Inferior parietal cortex (tissue), 1 donor: ENCODE data around the gene PSMC5.
"Not testable (repeated sequence)": the region's sequence is repeated elsewhere in the genome, so short reads cannot be mapped to it uniquely, and the experiment has no call there.

ENCODE experiments used
- DNase-seq: peaks from one replicate; pipeline ENCODE4 v3.0.0-alpha.2; 2016; ENCODE audit errors: extremely low spot score

Gene PSMC5

GRCh38 chr17:63838631-63839171 lies 11.5 kb downstream of the PSMC5 start:
- peak; percentile 81 for DNase-seq

- DNase-seq, result peak; percentile 34
Measured at GRCh38 chr17:63840591-63841349, 13.5 kb downstream of the PSMC5 start.

GRCh38 chr17:63841350-63842172 lies 14.3 kb downstream of the PSMC5 start:
- peak; percentile 48 for DNase-seq

GRCh38 chr17:63842173-63842539 lies 14.9 kb downstream of the PSMC5 start:
- DNase-seq, result no peak

GRCh38 chr17:63842540-63843386 lies 15.5 kb downstream of the PSMC5 start, which contains the start of gene SMARCD2:
Gene SMARCD2, minus strand, starts transcription at chr17:63842685. Its CDS starts 11 bp downstream, at chr17:63842674.
- DNase-seq, result peak; percentile 95

- DNase-seq, result not testable (repeated sequence)
Measured at GRCh38 chr17:63843387-63843888, 16.2 kb downstream of the PSMC5 start.

- no peak for DNase-seq
Measured at GRCh38 chr17:63843910-63844677, 16.9 kb downstream of the PSMC5 start.

GRCh38 chr17:63845509-63845908 lies 18.3 kb downstream of the PSMC5 start:
- DNase-seq, result no peak

GRCh38 chr17:63847525-63848249 lies 20.5 kb downstream of the PSMC5 start:
- DNase-seq, result no peak

- DNase-seq, result peak; percentile 91
Measured at GRCh38 chr17:63848834-63849689, 21.8 kb downstream of the PSMC5 start.

- no peak for DNase-seq
Measured at GRCh38 chr17:63850401-63850800, 23.2 kb downstream of the PSMC5 start.

- DNase-seq, result no peak
Measured at GRCh38 chr17:63853260-63853659, 26.0 kb downstream of the PSMC5 start.

GRCh38 chr17:63854709-63855108 lies 27.5 kb downstream of the PSMC5 start:
- no peak for DNase-seq

- no peak for DNase-seq
Measured at GRCh38 chr17:63855185-63855584, 28.0 kb downstream of the PSMC5 start.

- not testable (repeated sequence) for DNase-seq
Measured at GRCh38 chr17:63856425-63856824, 29.2 kb downstream of the PSMC5 start.

- no peak for DNase-seq
Measured at GRCh38 chr17:63859257-63859656, 32.0 kb downstream of the PSMC5 start.

- DNase-seq, result not testable (repeated sequence)
Measured at GRCh38 chr17:63866625-63867024, 39.4 kb downstream of the PSMC5 start.

GRCh38 chr17:63869491-63870291 lies 42.5 kb downstream of the PSMC5 start:
- DNase-seq, result not testable (repeated sequence)
